Measurements from ENCODE around the gene TIGD3.

TIGD3 gene

GRCh38 chr11:65400307-65401072 is 45.9 kb downstream of the TIGD3 start:
- TF ChIP-seq FOXM1 (IDR thresholded peaks at IDR 0.05; ENCODE audit: borderline replicate concordance) (no peak), TARDBP (IDR thresholded peaks at IDR 0.05) (no peak)
- no peak for DNase-seq (ENCODE audit: extremely low spot score)
- POLR2A ChIA-PET: interaction anchor here (1.3 to 3.8 kb wide), 4 partner anchors 19 to 101 kb away, joined by 3 to 20 read pairs (median 4); partner anchors contain the start of gene NEAT1
- CTCF ChIA-PET: no interaction called here

DNA sequence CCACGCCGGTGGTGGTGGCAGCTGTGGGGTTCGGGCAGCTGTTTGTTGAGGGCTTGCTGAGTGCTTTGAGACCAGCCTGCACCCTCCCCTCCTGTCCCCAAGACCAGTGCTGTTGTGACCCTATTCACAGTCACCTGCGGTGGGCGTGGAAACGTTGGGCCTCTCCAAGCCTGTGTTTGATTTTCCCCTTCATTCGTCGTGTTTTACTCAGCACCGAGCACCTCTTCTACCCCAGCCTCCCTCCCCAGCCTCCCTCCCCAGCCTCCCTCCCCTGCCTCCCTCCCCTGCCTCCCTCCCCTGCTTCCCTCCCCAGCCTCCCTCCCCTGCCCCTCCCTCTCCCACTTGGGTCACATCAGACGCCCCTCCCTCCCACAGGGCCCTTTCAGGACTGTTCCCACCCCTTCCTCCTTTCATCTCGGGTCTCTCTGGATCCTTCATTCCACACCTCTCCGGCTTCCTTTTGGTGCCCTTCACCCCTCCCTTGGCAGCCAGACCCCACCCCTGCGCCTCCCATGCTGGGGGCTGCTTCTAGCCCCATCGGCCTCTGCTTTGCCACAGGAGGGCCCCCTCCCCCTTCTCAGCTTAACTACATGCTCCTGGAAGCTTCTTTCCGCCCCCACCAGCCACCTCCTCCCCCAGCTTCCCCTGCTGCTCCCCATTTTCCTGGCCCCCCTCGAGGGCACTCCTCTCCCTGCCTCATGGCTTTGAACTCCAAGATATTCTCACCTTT is 46.7 kb downstream of the TIGD3 start:
- ChIA-PET POLR2A (interaction anchor here (1.5 to 3.8 kb wide), 3 partner anchors 19 to 101 kb away, joined by 4 to 20 read pairs (median 5); partner anchors contain the start of gene NEAT1), CTCF (interaction anchor here (0.6 kb wide), 1 partner anchor 68 kb away, joined by 4 read pairs; no protein-coding TSS in a partner anchor)
- TF ChIP-seq TARDBP (IDR thresholded peaks at IDR 0.05): no peak
- no peak for TF ChIP-seq FOXM1 (IDR thresholded peaks at IDR 0.05; ENCODE audit: borderline replicate concordance)
- no peak for TF ChIP-seq PKNOX1 (IDR thresholded peaks at IDR 0.05)
- TF ChIP-seq CTBP1 (IDR thresholded peaks at IDR 0.05; ENCODE audit: borderline replicate concordance): no peak
- no peak for TF ChIP-seq FOXA1 (IDR thresholded peaks at IDR 0.05)
- no peak for TF ChIP-seq SP1 (IDR thresholded peaks at IDR 0.05)
- no peak for TF ChIP-seq SUZ12 (IDR thresholded peaks at IDR 0.05)
- TF ChIP-seq ELF4 (IDR thresholded peaks at IDR 0.05): no peak
- no peak for TF ChIP-seq HDGF (IDR thresholded peaks at IDR 0.05; ENCODE audit: borderline replicate concordance)
- no peak for TF ChIP-seq FOXK2 (IDR thresholded peaks at IDR 0.05)
- no peak for DNase-seq (ENCODE audit: extremely low spot score)

- no peak for DNase-seq (ENCODE audit: extremely low spot score)
- TF ChIP-seq FOXA1 (IDR thresholded peaks at IDR 0.05): no peak
- TF ChIP-seq HDGF (IDR thresholded peaks at IDR 0.05; ENCODE audit: borderline replicate concordance): no peak
- CTCF ChIA-PET: interaction anchor here (0.6 kb wide), 1 partner anchor 67 kb away, joined by 4 read pairs; no protein-coding TSS in a partner anchor
- POLR2A ChIA-PET: no interaction called here
Observed at GRCh38 chr11:65401803-65402248, 47.3 kb downstream of the TIGD3 start.

- TF ChIP-seq L3MBTL2 (conservative IDR thresholded peaks at IDR 0.05) (no peak), BHLHE40 (IDR thresholded peaks at IDR 0.05; ENCODE audit: borderline replicate concordance) (no peak), FOXA1 (IDR thresholded peaks at IDR 0.05) (no peak), HDGF (IDR thresholded peaks at IDR 0.05; ENCODE audit: borderline replicate concordance) (no peak), ARNT (IDR thresholded peaks at IDR 0.05) (no peak), FOXM1 (IDR thresholded peaks at IDR 0.05; ENCODE audit: borderline replicate concordance) (no peak), ELF4 (IDR thresholded peaks at IDR 0.05) (no peak), SP1 (IDR thresholded peaks at IDR 0.05) (no peak), PKNOX1 (IDR thresholded peaks at IDR 0.05) (no peak), CTBP1 (IDR thresholded peaks at IDR 0.05; ENCODE audit: borderline replicate concordance) (no peak), LEF1 (IDR thresholded peaks at IDR 0.05; ENCODE audit: borderline replicate concordance) (no peak), ZNF384 (IDR thresholded peaks at IDR 0.05) (no peak), TARDBP (IDR thresholded peaks at IDR 0.05) (no peak), FOXK2 (IDR thresholded peaks at IDR 0.05) (no peak)
- no peak for DNase-seq (ENCODE audit: extremely low spot score)
- CTCF ChIA-PET: no interaction called here
- POLR2A ChIA-PET: interaction anchor here (1.1 kb wide), 1 partner anchor 14 kb away, joined by 3 read pairs; no protein-coding TSS in a partner anchor
Observed at GRCh38 chr11:65402790-65403189, 48.2 kb downstream of the TIGD3 start.

- DNase-seq (ENCODE audit: extremely low spot score): no peak
- ChIA-PET POLR2A (interaction anchor here (1.1 to 2.2 kb wide), 2 partner anchors 13 to 19 kb away, joined by 3 to 7 read pairs; partner anchors contain the start of gene NEAT1), CTCF (interaction anchor here (0.6 kb wide), 1 partner anchor 30 kb away, joined by 3 read pairs; no protein-coding TSS in a partner anchor)
- TF ChIP-seq ZNF384 (IDR thresholded peaks at IDR 0.05) (no peak), LEF1 (IDR thresholded peaks at IDR 0.05; ENCODE audit: borderline replicate concordance) (no peak), FOXK2 (IDR thresholded peaks at IDR 0.05) (no peak), CTBP1 (IDR thresholded peaks at IDR 0.05; ENCODE audit: borderline replicate concordance) (no peak), FOXA1 (IDR thresholded peaks at IDR 0.05) (no peak), SP1 (IDR thresholded peaks at IDR 0.05) (no peak), ELF4 (IDR thresholded peaks at IDR 0.05) (no peak), PKNOX1 (IDR thresholded peaks at IDR 0.05) (no peak), BHLHE40 (IDR thresholded peaks at IDR 0.05; ENCODE audit: borderline replicate concordance) (no peak)
Observed at GRCh38 chr11:65403607-65404121, 49.1 kb downstream of the TIGD3 start.

DNA sequence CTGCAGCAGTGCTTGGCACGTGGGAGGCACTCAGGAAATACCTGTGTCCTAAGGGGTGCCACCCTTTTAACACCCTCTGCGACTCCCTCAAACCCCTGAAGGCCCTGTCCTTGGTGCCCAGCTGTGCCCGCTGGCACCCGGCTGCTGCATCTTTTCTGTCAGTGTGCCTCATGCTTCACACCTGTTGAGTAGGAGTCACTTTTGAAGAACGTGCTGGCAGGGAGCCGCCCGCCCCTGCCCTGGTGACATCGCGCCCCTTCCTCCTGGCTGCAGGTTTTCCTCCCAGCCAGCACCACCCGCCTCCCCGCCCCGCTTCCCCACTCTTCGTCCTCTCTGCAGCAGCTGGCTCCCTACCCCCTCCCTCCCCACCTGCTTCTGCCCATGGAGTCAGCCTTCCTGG is 49.7 kb downstream of the TIGD3 start:
- no peak for DNase-seq (ENCODE audit: extremely low spot score)
- ChIA-PET CTCF (interaction anchor here (0.6 kb wide), 1 partner anchor 11 kb away, joined by 3 read pairs; no protein-coding TSS in a partner anchor), POLR2A (interaction anchor here (2.2 kb wide), 1 partner anchor 19 kb away, joined by 7 read pairs; the partner anchor contains the start of gene NEAT1)

More for the DNA sequence above, 49.7 kb downstream of the TIGD3 start:
- TF ChIP-seq SUZ12 (IDR thresholded peaks at IDR 0.05): no peak
- no peak for TF ChIP-seq PKNOX1 (IDR thresholded peaks at IDR 0.05)
- no peak for TF ChIP-seq FOXA1 (IDR thresholded peaks at IDR 0.05)
- no peak for TF ChIP-seq CTBP1 (IDR thresholded peaks at IDR 0.05; ENCODE audit: borderline replicate concordance)
- no peak for TF ChIP-seq LEF1 (IDR thresholded peaks at IDR 0.05; ENCODE audit: borderline replicate concordance)
- no peak for TF ChIP-seq ARNT (IDR thresholded peaks at IDR 0.05)
- TF ChIP-seq HDGF (IDR thresholded peaks at IDR 0.05; ENCODE audit: borderline replicate concordance): no peak
- TF ChIP-seq TARDBP (IDR thresholded peaks at IDR 0.05): no peak
- TF ChIP-seq FOXK2 (IDR thresholded peaks at IDR 0.05): no peak
- no peak for TF ChIP-seq SP1 (IDR thresholded peaks at IDR 0.05)
- no peak for TF ChIP-seq NFRKB (IDR thresholded peaks at IDR 0.05)
- TF ChIP-seq L3MBTL2 (conservative IDR thresholded peaks at IDR 0.05): no peak
